ENCODE results near the gene SHB.

Gene SHB

DNA sequence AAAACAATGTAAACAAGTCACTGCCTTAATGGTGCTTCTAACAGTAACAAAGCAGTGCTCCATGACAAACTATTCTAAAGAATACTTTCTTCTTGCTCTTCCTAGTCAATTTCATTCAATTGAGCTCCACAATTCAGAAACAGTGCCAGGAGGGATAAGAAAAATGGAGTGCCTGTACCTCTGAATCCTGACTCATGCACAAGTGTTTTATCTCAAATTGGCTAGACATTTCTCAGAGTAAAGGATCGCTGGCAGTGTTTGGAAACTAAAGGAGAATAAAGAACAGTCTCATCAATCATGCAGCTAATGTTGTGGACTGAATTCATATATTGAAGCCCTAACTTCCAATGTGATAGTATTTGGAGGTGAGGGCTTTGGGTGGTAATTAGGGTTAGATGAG is 192.7 kb downstream of the SHB start:
- no peak for DNase-seq

DNA sequence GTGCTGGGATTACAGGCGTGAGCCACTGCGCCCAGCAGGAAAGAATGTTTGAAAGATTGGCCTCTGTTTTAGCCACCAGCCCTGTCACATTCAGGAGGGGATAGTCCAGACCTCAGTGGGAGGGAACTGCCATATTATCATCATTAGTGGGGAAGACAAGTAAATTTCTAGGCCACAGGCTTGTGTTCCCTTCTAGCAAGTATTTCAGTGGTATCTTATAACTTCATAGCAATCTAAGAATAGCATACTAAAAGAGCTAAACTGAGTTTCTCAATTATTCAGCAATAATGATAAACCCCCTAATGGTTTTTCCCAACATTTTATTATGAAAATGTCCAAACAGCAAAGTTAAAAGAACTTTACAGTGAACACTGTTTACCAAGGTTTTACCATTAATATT is 195.1 kb downstream of the SHB start:
- DNase-seq = no peak

GRCh38 chr9:37870799-37871176 is 198.2 kb downstream of the SHB start:
- DNase-seq = no peak

GRCh38 chr9:37870081-37870798 is 198.8 kb downstream of the SHB start:
- no peak for DNase-seq

Data from suppressor macrophage treated with lipopolysaccharide for 4 hours (primary cell).